GM10847 (cell line): ENCODE data around the gene FGD2.

Experiments used
- POLR2A ChIP-seq: IDR thresholded peaks from 2 replicates; pipeline ENCODE4 v1.6.1; 2011; ENCODE audit not compliant: insufficient read length; ENCODE audit errors: extremely low read depth

Gene FGD2

GRCh38 chr6:37068356-37069270 lies 63.2 kb downstream of the FGD2 start:
- no peak for TF ChIP-seq POLR2A

- no peak for TF ChIP-seq POLR2A
These were observed 64.2 kb downstream of the FGD2 start for GRCh38 chr6:37069639-37070038.

GRCh38 chr6:37072526-37072925 lies 67.1 kb downstream of the FGD2 start:
- TF ChIP-seq POLR2A, result no peak

- TF ChIP-seq POLR2A, result no peak
These were observed 68.8 kb downstream of the FGD2 start for GRCh38 chr6:37074053-37074827.

DNA sequence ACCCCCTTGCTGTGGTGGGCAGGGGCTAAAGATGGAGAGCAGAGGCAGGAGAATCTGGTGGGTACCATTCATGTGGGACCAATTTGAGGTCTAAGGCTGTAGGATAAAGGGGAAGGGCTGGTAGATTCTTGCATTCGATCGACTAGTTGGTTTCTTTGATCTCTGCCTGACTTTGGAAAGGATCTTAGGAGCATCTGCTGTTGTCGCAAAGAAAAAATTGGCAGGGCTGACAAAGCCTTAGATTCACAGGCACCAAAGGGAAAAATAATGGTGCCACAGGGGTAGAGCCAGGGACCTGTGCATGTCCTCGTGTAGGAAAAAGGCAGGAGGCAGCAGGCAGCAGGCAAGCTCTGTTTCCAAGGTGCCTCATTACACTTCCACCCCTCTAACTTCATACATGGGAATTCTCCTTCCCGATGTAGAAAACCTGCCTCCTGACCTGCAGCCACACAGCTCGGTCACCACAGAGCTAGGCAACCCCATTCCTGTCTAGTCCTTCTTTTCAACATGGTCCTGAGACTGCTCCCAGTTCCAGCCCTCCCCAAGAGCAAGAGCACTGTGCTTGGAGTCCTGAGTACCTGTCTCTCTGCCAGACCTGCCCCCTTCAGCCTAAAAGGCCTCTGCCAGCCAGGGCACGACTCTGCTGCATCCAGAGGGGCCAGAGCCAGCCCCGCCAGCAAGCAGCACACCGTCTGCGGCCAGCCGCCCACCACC lies 71.9 kb downstream of the FGD2 start:
- TF ChIP-seq POLR2A, result no peak

GRCh38 chr6:37077905-37078296 lies 72.4 kb downstream of the FGD2 start:
- no peak for TF ChIP-seq POLR2A
